Measurements from ENCODE around the gene OR52E8. TPM values are rescaled to one million over a fixed set of nuclear protein-coding genes. Genes with fewer than 3 reads are reported as not detected.
A peak's percentile ranks its signal among the peaks of the same experiment; 100 is the strongest.

OR52E8 gene
- total RNA-seq, 2 donors from 2014 or later: not detected

DNA sequence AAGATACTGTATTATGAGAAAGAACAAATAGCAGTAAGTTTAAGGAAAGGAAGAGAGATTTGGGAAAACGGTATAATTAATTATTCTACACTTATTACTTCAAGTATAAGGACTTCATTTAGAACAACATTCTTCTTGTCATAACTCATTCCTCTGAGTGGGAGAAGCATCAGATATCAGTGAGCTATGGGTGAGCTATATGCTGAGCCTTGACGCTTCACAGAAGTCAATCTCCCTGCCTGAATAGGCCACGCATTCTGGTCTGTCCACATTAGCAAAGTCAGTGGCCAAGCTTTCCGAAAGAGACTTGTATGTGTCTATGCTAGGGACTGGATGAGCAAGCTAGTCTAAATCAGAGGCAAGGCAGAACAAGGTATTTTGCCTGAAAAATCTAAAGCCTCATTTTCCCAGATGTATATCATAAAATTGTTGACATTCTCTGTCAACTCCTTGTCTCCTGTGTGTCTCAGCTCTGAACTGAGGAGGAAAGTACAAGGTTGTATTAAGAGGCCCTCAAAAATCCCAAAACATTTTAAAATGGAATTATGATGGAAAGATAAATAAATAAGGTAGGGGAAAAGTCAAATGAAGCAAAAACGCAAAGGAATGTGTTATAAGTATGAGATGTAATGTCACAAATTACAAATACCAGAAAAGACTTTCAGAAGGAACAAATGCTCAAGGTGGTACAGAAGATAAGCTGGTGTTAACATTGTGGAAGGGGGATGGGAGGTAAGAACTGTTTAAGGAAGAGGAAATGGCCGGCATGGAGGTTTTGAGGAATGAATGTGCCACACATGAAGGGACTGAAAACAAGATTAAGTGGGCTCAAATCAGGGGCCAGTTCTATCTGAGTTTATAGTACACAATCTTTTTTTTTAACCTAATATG lies 47.3 kb downstream of the OR52E8 start:
- no peaks in the 10 kb centered on the region for H3K4me1 ChIP-seq (replicated peaks)
- H3K9me3 ChIP-seq: no peaks in the 10 kb centered on the region
- no peaks in the 10 kb centered on the region for H3K36me3 ChIP-seq
- no peak for DNase-seq (ENCODE audit: low spot score)
- intact Hi-C loops (cut with DNase I): loop anchor here (5.0 to 10.0 kb wide), 3 partner anchors 135 to 683 kb away; no protein-coding TSS in a partner anchor
- no peak for TF ChIP-seq POLR2A (IDR thresholded peaks at IDR 0.05)
- no peak for TF ChIP-seq POLR2AphosphoS5 (IDR thresholded peaks at IDR 0.05)
- TF ChIP-seq, protein P1, sequence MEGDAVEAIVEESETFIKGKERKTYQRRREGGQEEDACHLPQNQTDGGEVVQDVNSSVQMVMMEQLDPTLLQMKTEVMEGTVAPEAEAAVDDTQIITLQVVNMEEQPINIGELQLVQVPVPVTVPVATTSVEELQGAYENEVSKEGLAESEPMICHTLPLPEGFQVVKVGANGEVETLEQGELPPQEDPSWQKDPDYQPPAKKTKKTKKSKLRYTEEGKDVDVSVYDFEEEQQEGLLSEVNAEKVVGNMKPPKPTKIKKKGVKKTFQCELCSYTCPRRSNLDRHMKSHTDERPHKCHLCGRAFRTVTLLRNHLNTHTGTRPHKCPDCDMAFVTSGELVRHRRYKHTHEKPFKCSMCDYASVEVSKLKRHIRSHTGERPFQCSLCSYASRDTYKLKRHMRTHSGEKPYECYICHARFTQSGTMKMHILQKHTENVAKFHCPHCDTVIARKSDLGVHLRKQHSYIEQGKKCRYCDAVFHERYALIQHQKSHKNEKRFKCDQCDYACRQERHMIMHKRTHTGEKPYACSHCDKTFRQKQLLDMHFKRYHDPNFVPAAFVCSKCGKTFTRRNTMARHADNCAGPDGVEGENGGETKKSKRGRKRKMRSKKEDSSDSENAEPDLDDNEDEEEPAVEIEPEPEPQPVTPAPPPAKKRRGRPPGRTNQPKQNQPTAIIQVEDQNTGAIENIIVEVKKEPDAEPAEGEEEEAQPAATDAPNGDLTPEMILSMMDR (IDR thresholded peaks at IDR 0.05): no peak
- H3K27me3 ChIP-seq (replicated peaks; ENCODE audit: insufficient read depth): no peaks in the 10 kb centered on the region
- no peak overlapping the region for H3K27ac ChIP-seq
- 74% methylated on average over 6 of the region's 6 CpGs for WGBS
- no peak overlapping the region for H3K4me3 ChIP-seq

GRCh38 chr11:5809122-5809519 lies 48.4 kb downstream of the OR52E8 start:
- intact Hi-C loops (cut with DNase I): loop anchor here (5.0 to 10.0 kb wide), 3 partner anchors 134 to 682 kb away; no protein-coding TSS in a partner anchor
- no peaks in the 10 kb centered on the region for H3K27me3 ChIP-seq (replicated peaks; ENCODE audit: insufficient read depth)
- TF ChIP-seq, protein P1 (IDR thresholded peaks at IDR 0.05): no peak
- TF ChIP-seq POLR2AphosphoS5 (IDR thresholded peaks at IDR 0.05): no peak
- TF ChIP-seq POLR2A (IDR thresholded peaks at IDR 0.05): no peak
- DNase-seq (ENCODE audit: low spot score): no peak
- WGBS: 60% methylated on average over 5 of the region's 5 CpGs
- no peaks in the 10 kb centered on the region for H3K4me1 ChIP-seq (replicated peaks)
- no peaks in the 10 kb centered on the region for H3K36me3 ChIP-seq
- no peaks in the 10 kb centered on the region for H3K9me3 ChIP-seq
- no peak overlapping the region for H3K27ac ChIP-seq
- H3K4me3 ChIP-seq: peak overlapping the region; percentile 18 to 20

DNA sequence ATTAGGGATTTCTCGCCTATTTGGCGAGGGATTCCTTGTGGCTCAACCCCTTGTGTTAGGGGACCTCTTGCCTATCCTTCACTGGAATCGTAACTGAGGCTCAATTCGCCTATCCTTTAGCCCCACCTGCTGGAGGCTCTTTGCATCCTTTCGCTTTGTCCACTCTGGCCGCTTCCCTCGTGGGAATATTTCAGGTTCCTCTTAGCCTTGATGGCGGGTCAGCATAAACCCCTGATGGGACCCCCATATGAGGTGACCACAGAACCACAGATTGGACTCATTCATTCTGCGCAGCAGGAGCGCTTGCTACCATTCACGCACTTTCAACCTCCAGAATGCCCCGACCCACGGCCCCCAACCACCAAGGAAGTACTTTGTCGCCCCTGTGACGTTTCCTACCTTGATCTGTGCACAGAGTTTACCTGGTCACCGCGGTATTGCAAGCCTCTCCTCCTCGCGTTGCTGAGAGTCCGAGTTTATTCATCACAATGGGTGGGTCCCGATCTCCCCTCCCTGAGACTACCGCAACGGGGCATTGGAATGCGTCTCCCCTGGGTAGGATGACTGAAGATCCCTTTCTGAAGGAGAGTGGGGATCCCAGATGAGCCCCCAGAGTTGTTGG lies 48.9 kb downstream of the OR52E8 start, which contains the start of gene OR52N2:
Gene OR52N2 (plus strand): TSS at position 425 of the 622 bp plus-strand sequence. CDS start 11,412 bp downstream, outside the sequence.
- peak; percentile 63 for DNase-seq (ENCODE audit: low spot score)
- H3K36me3 ChIP-seq: no peaks in the 10 kb centered on the region
- WGBS: 24% methylated on average over 24 of the region's 24 CpGs
- no peaks in the 10 kb centered on the region for H3K4me1 ChIP-seq (replicated peaks)
- no peak within 1 kb of the TSS for H3K27ac ChIP-seq
- intact Hi-C loops (cut with DNase I): loop anchor here (5.0 to 10.0 kb wide), 3 partner anchors 134 to 681 kb away; no protein-coding TSS in a partner anchor
- TF ChIP-seq POLR2AphosphoS5 (IDR thresholded peaks at IDR 0.05): no peak
- TF ChIP-seq, protein P1 (IDR thresholded peaks at IDR 0.05): peak; percentile 41 to 79 (median 68)
- no peak for TF ChIP-seq POLR2A (IDR thresholded peaks at IDR 0.05)
- no peaks in the 10 kb centered on the region for H3K27me3 ChIP-seq (replicated peaks; ENCODE audit: insufficient read depth)
- H3K4me3 ChIP-seq: peak within 1 kb of the TSS; percentile 18 to 20
- H3K9me3 ChIP-seq: no peaks in the 10 kb centered on the region

DNA sequence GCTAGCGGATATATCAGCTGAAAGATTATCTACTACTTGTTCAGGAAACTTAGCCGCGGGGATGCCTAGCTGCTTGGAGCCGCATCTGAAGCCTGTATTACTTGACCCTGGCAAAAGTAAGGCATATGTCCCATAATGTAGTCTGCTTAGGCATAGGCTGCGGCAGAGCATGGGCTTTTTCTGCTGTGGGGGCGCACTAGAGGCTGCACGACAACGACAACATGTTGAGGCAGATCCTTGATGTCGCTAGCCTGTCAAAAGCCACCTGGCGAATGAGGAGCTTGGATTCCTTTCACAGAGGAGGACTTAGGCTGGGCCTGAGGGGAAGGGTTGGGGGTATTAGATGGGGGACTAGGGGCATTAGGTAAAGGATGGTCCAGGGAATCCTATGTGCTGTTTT lies 49.9 kb downstream of the OR52E8 start:
- Histone ChIP-seq H3K27me3 (replicated peaks; ENCODE audit: insufficient read depth) (no peaks in the 10 kb centered on the region), H3K4me1 (replicated peaks) (no peaks in the 10 kb centered on the region), H3K4me3 (no peak overlapping the region), H3K9me3 (no peaks in the 10 kb centered on the region), H3K36me3 (no peaks in the 10 kb centered on the region), H3K27ac (no peak overlapping the region)
- no peak for DNase-seq (ENCODE audit: low spot score)
- 59% methylated on average over 10 of the region's 10 CpGs for WGBS
- intact Hi-C loops (cut with DNase I): loop anchor here (5.0 to 10.0 kb wide), 3 partner anchors 133 to 680 kb away; no protein-coding TSS in a partner anchor
- TF ChIP-seq POLR2A (IDR thresholded peaks at IDR 0.05) (no peak), POLR2AphosphoS5 (IDR thresholded peaks at IDR 0.05) (no peak)

Other genes with a start within 250 kb of the OR52E8 start
- gene TRIM34, start 232.7 kb downstream of the OR52E8 start, total RNA-seq: 10 to 100 TPM; 10.3 to 15.5 TPM
- 10 to 100 TPM; 17.4 to 36.9 TPM for gene TRIM5, start 172.6 kb downstream of the OR52E8 start, total RNA-seq
- 10 to 100 TPM; 32.8 to 47.4 TPM for gene TRIM22, start 167.9 kb downstream of the OR52E8 start, total RNA-seq
- gene OR56B1, start 121.2 kb downstream of the OR52E8 start, total RNA-seq: not detected
- not detected for gene OR52N4, start 103.4 kb downstream of the OR52E8 start, total RNA-seq
- gene OR52N5, start 74.3 kb downstream of the OR52E8 start, total RNA-seq: not detected
- not detected for gene OR52N1, start 66.4 kb downstream of the OR52E8 start, total RNA-seq
- not detected for gene OR52N2, start 48.8 kb downstream of the OR52E8 start, total RNA-seq
- gene OR52E6, start 15.8 kb downstream of the OR52E8 start, total RNA-seq: not detected
- not detected for gene OR52E4, start 22.9 kb upstream of the OR52E8 start, total RNA-seq
- gene OR52E5, start 35.5 kb upstream of the OR52E8 start, total RNA-seq: not detected
- gene OR56A3, start 84.6 kb upstream of the OR52E8 start, total RNA-seq: under 1 TPM in 1 of 2 donors, not detected in 1; 0.11 TPM
- not detected for gene OR56A5, start 110.8 kb upstream of the OR52E8 start, total RNA-seq
- gene OR52L1, start 129.3 kb upstream of the OR52E8 start, total RNA-seq: not detected
- not detected for gene OR56A4, start 149.3 kb upstream of the OR52E8 start, total RNA-seq
- not detected for gene OR56A1, start 173.1 kb upstream of the OR52E8 start, total RNA-seq
- not detected for gene OR56B4, start 250.0 kb upstream of the OR52E8 start, total RNA-seq